ENCODE data around the gene TMEM272. TPM values are rescaled to one million over a fixed set of nuclear protein-coding genes. Genes with fewer than 3 reads are reported as not detected.

Gene TMEM272
- total and polyA plus RNA-seq, 2 of the 13 experiments (the other 11 are each of a cell fraction or from before 2014, with no cell fraction given) = 0.37 to 0.62 TPM

- no peak for TF ChIP-seq ZNF674 (CRISPR knock-in tag; IDR thresholded peaks at IDR 0.05; ENCODE audit: low read depth)
- TF ChIP-seq ZFAT (CRISPR knock-in tag; conservative IDR thresholded peaks at IDR 0.05) = no peak
- TF ChIP-seq ZNF775 (CRISPR knock-in tag; IDR thresholded peaks at IDR 0.05; ENCODE audit: borderline replicate concordance) = no peak
- peak; percentile 20 for TF ChIP-seq TEAD3 (CRISPR knock-in tag; optimal IDR thresholded peaks at IDR 0.05; ENCODE audit: borderline replicate concordance)
- TF ChIP-seq AGO1 (IDR thresholded peaks at IDR 0.05; ENCODE audit: low read depth, low read length, poor library complexity, severe bottlenecking) = no peak
- no peak; the same call in 1 of the 2 replicates for TF ChIP-seq ZNF639 (CRISPR knock-in tag; conservative IDR thresholded peaks at IDR 0.05)
- peak; percentile 52 for TF ChIP-seq ZFX (CRISPR knock-in tag; IDR thresholded peaks at IDR 0.05; ENCODE audit: low read depth)
- no peak for TF ChIP-seq CHD4 (IDR thresholded peaks at IDR 0.05; ENCODE audit: borderline replicate concordance, low read length)
- TF ChIP-seq NFRKB (IDR thresholded peaks at IDR 0.05) = no peak
- no peak for TF ChIP-seq FOXJ3 (CRISPR knock-in tag; IDR thresholded peaks at IDR 0.05; ENCODE audit: borderline replicate concordance)
- no peak; the same call in none of the 2 replicates for TF ChIP-seq FOXA3 (CRISPR knock-in tag; IDR thresholded peaks at IDR 0.05)
- no peak for TF ChIP-seq U2AF2 (IDR thresholded peaks at IDR 0.05; ENCODE audit: low read depth, low read length)
- no peak for TF ChIP-seq SNAPC5 (CRISPR knock-in tag; IDR thresholded peaks at IDR 0.05; ENCODE audit: borderline replicate concordance)
- no peak for TF ChIP-seq NR2F1 (CRISPR knock-in tag; IDR thresholded peaks at IDR 0.05)
- TF ChIP-seq ZNF776 (CRISPR knock-in tag; IDR thresholded peaks at IDR 0.05) = no peak; the same call in 1 of the 2 replicates
- TF ChIP-seq TFAP4 (IDR thresholded peaks at IDR 0.05; ENCODE audit: borderline replicate concordance, low read depth) = peak; percentile 27; the same call in 1 of the 2 replicates
- TF ChIP-seq TRIM22 (IDR thresholded peaks at IDR 0.05) = no peak
- peak; percentile 80 for TF ChIP-seq ATF7-NPFF (CRISPR knock-in tag; IDR thresholded peaks at IDR 0.05; ENCODE audit: low read depth)
- TF ChIP-seq PRDM4 (CRISPR knock-in tag; IDR thresholded peaks at IDR 0.05; ENCODE audit: borderline replicate concordance) = no peak
These were observed 41.3 kb downstream of the TMEM272 start, which contains the start of gene DHRS12 (continued) for GRCh38 chr13:51803422-51804294.

Data from HepG2 (cell line).